IPS-11a (cell line): Measurements from ENCODE around the gene ARL11.
"Not testable (repeated sequence)": the region's sequence is repeated elsewhere in the genome, so short reads cannot be mapped to it uniquely, and the experiment has no call there.

Experiments used
- H3K4me3 ChIP-seq: one replicate; pipeline ENCODE4 v1.5.1; 2013; ENCODE audit warnings: low read depth, low read length, control low read depth

The ARL11 gene

GRCh38 chr13:49627831-49628652, at the start of gene ARL11:
Gene ARL11 (plus strand): TSS chr13:49628507. CDS start chr13:49630448, 1,941 bp downstream.
- H3K4me3 ChIP-seq = peak within 1 kb of the TSS; percentile 50

- no peak overlapping the region for H3K4me3 ChIP-seq
These were observed 48.8 kb upstream of the ARL11 start for GRCh38 chr13:49579501-49579900.

DNA sequence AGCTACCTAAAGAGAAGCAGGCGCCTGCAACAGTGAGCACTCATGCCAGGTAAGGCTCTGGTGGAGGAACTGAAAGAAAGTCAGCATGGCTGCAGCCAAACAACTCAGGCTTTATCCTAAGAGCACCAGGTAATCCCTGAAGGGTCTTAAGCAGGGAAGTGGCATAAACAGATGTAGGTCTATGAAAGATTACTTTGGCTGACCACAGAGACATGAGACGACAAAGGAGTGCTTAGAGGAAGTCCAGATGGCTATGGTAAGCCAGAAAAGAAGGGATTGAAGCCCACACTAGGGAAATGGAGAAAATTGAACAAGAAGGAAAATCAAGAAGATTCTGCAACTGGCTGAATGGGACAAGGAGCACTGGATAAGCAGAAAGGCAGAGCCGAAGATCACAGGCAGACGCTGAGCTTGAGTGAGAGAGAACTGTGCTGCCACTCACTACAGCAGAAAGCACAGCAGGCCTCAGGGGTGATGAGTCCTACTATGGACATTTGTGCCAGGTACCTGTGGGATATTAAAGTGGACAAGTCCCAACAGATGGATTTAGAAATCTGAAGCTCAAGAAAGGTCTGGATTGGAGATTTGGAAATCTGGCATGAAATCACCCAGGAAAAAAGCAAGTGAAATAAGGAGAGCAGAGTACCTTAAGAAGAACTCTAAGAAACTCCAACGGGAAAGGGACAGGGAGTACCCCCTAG, 47.2 kb upstream of the ARL11 start:
- H3K4me3 ChIP-seq = no peak overlapping the region

DNA sequence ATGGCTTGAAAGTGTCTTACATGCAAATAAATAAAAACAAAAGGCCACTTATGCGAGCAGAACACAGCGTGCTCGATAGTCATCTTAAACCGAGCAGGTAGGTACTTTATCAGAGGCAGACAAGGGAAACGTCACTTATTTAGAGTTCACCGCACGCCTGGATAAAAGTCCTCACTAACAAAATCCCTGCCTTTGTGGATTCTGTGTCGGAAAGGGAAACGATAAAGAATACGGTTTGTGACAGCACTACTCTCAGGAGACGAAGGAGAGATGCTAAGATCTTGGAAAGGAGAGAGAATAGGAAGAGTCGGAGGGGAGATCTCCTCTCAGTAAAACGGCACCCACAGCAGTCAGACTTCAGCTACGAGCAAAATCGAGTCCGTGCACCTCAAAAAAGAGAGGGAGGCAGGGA, 43.5 kb upstream of the ARL11 start:
- peak overlapping the region; percentile 92 for H3K4me3 ChIP-seq

DNA sequence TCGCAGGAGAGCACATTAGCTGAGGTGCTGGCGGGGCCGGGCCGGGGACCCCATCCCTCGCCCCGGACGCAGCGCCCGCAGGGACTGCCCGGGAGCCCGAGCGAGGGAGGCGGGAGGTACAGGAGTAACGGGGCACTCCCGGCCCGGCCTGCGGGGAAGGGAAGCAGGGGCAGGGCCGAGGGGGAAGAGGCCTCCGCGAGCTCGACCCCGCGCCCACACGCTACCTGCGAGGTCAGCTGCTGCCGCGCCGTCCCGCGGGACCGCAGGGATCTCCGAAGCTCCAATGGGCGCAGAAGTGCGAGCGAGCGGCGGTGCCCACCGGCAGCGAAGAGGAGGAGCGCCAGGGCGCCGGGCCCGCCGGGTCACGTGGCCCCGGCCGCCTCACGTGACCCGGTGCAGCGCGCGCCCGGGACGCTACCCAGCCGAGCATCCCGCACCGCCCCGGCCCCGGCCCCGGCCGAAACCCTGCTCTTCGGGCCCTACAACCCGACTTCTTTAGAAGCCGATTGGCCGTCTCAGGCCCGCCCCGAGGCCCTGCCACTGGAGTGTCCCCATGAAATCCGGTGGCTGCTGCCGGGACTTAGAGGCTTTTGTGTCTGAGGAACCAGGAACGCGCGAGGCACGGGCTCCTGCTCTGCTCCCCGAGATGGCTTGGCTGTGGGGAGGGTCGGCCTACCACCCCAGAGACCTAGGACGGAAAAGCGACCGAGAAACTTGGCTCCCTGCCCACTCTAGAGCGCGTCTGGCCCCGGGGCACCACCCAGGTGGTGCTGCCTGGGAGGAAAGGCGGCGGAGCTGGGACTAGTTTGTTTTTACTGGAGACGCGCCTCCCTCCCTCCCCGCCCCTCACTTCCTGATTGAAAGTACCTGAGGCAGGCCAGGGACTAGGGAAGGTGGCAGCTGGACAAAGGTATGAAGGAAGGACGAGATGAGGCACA, 42.8 kb upstream of the ARL11 start, which contains the start of gene RCBTB1:
RCBTB1 (minus strand) TSS at position 339 of the 938 bp plus-strand sequence. CDS start 18,279 bp downstream, outside the sequence.
- peak within 1 kb of the TSS; percentile 92 for H3K4me3 ChIP-seq

DNA sequence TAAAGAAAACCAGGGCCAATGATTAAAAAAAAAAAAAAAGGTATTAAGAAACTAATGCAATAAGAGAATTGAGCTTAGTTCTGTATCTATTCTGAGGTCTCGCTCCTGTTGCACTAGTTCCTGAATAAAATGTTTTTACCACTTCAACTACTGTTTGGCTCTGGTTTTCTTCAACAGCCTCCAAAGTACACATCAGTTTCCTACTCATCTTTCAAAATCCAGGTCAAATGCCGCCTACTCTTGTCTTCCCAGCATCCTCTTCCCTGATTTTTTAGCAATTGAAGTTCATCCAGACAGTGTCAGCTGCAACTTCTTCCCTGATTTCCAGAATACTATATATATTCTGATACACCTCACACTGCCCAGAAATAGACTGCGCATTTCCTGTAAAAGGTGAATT, 41.6 kb upstream of the ARL11 start:
- H3K4me3 ChIP-seq = no peak overlapping the region

DNA sequence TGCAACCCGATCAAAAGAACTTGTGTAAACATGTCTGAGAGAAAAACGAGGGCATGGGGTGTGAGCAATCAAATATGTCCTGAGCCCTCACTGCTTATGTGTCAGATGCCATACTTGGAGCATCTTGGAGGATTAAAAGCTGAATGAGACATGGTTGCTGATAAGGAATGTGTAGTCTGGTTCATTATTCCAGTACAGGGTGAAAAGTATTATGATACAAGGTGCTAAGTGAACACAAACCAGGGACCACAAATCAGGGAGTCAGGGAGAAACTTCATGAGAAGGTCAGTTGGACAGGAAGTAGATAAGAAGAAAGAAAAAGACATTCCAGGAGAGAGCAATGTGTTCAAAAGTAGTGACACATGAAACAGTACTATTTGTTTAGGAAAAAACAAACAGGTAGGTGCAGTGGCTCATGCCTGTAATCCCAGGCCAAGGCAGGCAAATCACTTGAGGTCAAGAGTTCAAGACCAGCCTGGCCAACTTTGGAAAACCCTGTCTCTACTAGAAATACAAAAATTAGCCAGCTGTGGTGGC, 40.9 kb upstream of the ARL11 start:
- H3K4me3 ChIP-seq = no peak overlapping the region

DNA sequence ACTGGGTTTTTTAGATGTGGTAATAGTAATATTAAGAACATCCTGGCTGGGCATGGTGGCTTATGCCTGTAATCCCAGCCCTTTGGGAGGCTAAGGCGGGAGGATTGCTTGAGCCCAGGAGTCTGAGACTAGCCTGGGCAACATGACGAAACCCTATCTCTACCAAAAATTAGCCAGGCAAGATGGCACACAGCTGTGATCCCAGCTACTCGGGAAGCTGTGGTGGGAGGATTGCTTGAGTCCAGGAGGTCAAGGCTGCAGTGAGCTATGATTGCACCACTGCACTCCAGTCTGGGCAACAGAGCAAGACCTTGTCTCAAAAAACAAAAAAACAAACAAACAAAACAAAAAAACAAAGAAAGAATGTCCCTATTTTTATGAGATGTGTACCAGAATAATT, 37.6 kb upstream of the ARL11 start:
- not testable (repeated sequence) for H3K4me3 ChIP-seq

- not testable (repeated sequence) for H3K4me3 ChIP-seq
These were observed 34.4 kb upstream of the ARL11 start for GRCh38 chr13:49593876-49594275.

- no peak overlapping the region for H3K4me3 ChIP-seq
These were observed 33.7 kb upstream of the ARL11 start for GRCh38 chr13:49594576-49594975.

GRCh38 chr13:49596221-49596620, 32.1 kb upstream of the ARL11 start:
- no peak overlapping the region for H3K4me3 ChIP-seq

- H3K4me3 ChIP-seq = no peak overlapping the region
These were observed 31.2 kb upstream of the ARL11 start for GRCh38 chr13:49597043-49597641.

DNA sequence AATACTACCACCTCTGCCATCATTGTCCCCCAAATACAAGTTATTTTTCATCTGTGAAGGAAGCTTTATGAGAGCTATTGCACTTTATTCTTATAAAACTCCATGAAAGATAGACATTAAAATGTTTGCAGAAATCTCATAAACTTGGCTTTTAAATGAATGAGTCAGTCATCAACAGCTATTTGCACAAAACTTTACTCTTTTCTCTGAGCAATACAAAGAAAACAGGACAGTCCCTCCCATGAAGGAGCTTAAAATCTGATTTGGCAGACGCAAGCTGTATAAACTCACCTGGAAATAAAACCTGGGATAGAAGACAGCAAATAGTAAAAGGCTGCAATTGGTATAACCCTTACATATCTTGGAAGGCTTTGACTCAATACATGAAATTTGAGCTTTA, 26.3 kb upstream of the ARL11 start:
- no peak overlapping the region for H3K4me3 ChIP-seq

- not testable (repeated sequence) for H3K4me3 ChIP-seq
These were observed 25.7 kb upstream of the ARL11 start for GRCh38 chr13:49602615-49603014.

DNA sequence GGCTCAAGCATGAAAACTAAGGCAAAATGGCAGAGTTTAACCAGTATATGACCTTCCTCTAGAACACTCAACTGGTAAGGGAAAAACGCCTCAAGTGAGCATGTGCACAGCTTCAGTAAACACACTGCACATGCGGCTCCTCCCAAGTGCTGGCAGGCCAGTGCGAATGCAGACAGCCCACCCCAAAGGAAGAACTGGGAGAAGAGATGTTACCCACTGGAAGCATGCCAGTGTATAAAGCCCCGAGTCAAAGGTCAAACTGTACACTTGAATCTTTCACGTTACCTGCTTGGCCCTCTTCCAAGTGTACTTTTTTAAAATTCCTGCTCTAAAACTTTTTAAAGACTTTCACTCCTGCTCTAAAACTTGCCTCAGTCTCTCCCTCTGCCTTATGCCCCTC, 23.7 kb upstream of the ARL11 start:
- no peak overlapping the region for H3K4me3 ChIP-seq

- no peak overlapping the region for H3K4me3 ChIP-seq
These were observed 21.3 kb upstream of the ARL11 start for GRCh38 chr13:49606747-49607648.

DNA sequence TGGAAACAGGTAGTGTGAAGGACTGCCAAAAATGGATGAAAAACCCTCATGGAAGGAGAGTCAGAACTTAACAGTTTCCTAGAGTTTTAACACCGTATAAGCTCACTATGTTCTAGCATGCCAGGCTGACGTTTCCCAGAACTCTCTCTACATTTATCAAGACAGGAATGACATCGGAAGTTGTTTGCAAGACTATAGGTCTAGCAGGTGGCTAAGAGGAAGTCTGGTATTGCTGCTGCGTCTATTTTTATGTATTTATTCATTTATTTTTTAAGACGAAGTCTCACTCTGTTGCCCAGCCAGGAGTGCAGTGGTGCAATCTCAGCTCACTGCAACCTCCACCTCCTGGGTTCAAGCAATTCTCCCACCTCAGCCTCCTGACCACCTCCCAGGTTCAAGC, 20.5 kb upstream of the ARL11 start:
- no peak overlapping the region for H3K4me3 ChIP-seq

DNA sequence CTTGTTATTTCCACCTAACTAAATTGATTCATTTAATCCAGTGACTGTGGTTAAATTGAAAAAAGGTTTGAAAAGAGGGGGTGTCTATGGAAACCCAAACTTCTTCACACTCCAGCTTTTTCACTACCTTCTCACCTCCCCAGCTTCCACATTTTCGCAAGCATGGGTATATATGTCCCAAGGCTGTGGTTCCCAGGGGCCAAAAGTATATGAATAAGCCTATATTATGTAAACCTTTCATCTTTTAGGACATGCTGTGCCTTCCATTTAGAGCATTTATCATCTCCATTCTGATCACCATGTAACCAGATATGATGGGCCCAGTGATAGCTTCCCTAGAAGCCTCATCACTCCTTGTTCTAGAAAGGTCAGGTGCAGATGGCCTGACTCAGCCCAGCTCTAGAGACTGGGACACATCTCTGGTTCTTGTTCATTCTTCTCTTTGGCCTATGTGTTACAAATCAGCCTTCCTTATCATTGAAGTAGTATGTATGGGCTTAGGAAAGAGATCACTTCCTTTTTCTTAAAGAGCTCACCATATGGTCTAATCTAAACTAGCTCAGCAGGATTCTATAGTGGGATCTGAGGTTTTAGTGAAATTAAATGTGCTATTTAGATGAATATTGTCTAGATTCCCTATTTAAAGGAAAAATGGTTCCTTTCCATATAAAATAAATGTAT, 19.5 kb upstream of the ARL11 start:
- no peak overlapping the region for H3K4me3 ChIP-seq

- no peak overlapping the region for H3K4me3 ChIP-seq
These were observed 18.1 kb upstream of the ARL11 start for GRCh38 chr13:49610176-49610575.
